Esophagus squamous epithelium (tissue), 4 donors: ENCODE data around the gene PLA2G4F.

Experiments used
- CTCF ChIP-seq, 6 experiments: fragments of 450-650 bp in 4 of 6; fragments of 200-600 bp in 2 of 6; sonication (generic) in 2 of 6; IDR thresholded peaks; one replicate each; pipeline ENCODE4 v1.5.1; 2016 to 2019; ENCODE audit warnings: antibody characterized with exemption in 6 of 6, mild to moderate bottlenecking in 4 of 6, moderate library complexity in 4 of 6
- POLR2A ChIP-seq, 4 donors: fragments of 450-650 bp; IDR thresholded peaks; one replicate each; pipeline ENCODE4 v1.6.1; 2017; ENCODE audit warnings: antibody characterized with exemption in 4 of 4, mild to moderate bottlenecking in 4 of 4, moderate library complexity in 3 of 4

DNA sequence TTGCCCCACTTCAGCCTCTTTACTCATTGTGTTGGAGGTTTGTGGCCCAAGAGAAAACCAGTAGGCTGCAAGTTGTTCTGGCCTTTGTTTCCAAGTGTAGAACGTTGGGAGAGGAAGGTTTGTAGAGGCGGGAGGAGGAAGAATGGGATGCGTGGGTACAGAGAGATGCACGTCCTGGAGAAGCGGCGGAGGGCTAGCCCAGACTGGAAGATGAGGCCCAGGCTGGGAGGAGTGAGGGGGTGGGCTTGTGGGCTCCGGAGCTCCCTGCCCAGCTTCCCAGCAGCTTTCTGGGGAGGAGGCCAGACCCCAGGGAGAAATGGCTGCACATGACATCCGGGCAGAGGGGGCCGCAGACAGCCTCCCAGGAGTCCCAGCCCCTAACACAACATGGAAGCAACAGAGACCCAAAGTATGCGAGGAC lies 5.3 kb downstream of the PLA2G4F start:
- no peak for TF ChIP-seq POLR2A (IDR thresholded peaks at IDR 0.05)
- TF ChIP-seq CTCF (IDR thresholded peaks at IDR 0.05): no peak
